ENCODE measurements around the gene GRIK4.

DNA sequence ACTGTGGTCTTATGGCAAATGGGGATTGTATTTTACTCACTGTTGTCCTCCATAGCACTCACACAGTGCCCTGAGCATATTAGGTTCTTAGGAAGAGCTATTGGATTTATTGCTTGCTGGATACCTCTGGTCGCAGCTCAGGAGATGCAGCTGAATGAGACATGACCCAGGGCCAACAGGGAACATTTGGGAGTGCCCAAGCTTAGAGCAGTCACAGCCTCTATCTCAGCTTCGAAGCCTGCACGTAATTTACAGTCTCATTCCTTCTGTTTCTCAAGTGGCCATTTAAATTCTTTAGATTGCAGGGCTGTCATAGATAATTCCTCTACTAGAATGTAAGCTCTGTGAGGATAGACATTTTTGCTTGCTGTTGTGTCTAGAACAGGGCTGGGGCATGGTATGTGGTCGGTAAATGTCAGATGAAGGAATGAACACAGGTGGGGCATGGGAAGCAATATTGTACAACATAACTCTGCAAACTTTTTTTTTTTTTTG is 192.8 kb downstream of the GRIK4 start:
- TF ChIP-seq, protein P1, sequence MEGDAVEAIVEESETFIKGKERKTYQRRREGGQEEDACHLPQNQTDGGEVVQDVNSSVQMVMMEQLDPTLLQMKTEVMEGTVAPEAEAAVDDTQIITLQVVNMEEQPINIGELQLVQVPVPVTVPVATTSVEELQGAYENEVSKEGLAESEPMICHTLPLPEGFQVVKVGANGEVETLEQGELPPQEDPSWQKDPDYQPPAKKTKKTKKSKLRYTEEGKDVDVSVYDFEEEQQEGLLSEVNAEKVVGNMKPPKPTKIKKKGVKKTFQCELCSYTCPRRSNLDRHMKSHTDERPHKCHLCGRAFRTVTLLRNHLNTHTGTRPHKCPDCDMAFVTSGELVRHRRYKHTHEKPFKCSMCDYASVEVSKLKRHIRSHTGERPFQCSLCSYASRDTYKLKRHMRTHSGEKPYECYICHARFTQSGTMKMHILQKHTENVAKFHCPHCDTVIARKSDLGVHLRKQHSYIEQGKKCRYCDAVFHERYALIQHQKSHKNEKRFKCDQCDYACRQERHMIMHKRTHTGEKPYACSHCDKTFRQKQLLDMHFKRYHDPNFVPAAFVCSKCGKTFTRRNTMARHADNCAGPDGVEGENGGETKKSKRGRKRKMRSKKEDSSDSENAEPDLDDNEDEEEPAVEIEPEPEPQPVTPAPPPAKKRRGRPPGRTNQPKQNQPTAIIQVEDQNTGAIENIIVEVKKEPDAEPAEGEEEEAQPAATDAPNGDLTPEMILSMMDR (IDR thresholded peaks at IDR 0.05) = no peak
- TF ChIP-seq EZH2phosphoT487 (IDR thresholded peaks at IDR 0.05) (no peak), EZH2 (IDR thresholded peaks at IDR 0.05) (no peak)
